GM18526 (cell line): ENCODE results near the gene LSMEM2.
A peak's percentile ranks its signal among the peaks of the same experiment; 100 is the strongest.

Experiments
- POLR2A ChIP-seq: IDR thresholded peaks from 3 replicates; pipeline ENCODE4 v1.6.1; 2011; ENCODE audit not compliant: insufficient read length; ENCODE audit errors: extremely low read depth

The LSMEM2 gene

GRCh38 chr3:50258029-50258680 lies 20.7 kb upstream of the LSMEM2 start:
- no peak for TF ChIP-seq POLR2A

GRCh38 chr3:50258979-50259378 lies 19.9 kb upstream of the LSMEM2 start:
- no peak for TF ChIP-seq POLR2A

- no peak for TF ChIP-seq POLR2A
Observed at GRCh38 chr3:50259432-50260026, 19.4 kb upstream of the LSMEM2 start.

- peak; percentile 20 for TF ChIP-seq POLR2A
Observed at GRCh38 chr3:50260027-50260941, 18.6 kb upstream of the LSMEM2 start.

GRCh38 chr3:50260942-50261441 lies 17.9 kb upstream of the LSMEM2 start:
- TF ChIP-seq POLR2A: no peak

- no peak for TF ChIP-seq POLR2A
Observed at GRCh38 chr3:50261505-50261904, 17.4 kb upstream of the LSMEM2 start.

GRCh38 chr3:50262778-50263177 lies 16.1 kb upstream of the LSMEM2 start:
- TF ChIP-seq POLR2A: no peak

GRCh38 chr3:50263478-50264382 lies 15.2 kb upstream of the LSMEM2 start:
- TF ChIP-seq POLR2A: no peak

- no peak for TF ChIP-seq POLR2A
Observed at GRCh38 chr3:50264383-50264963, 14.4 kb upstream of the LSMEM2 start.

- no peak for TF ChIP-seq POLR2A
Observed at GRCh38 chr3:50264964-50265485, 13.9 kb upstream of the LSMEM2 start.

- TF ChIP-seq POLR2A: no peak
Observed at GRCh38 chr3:50265571-50265970, 13.3 kb upstream of the LSMEM2 start.

- no peak for TF ChIP-seq POLR2A
Observed at GRCh38 chr3:50266017-50266416, 12.9 kb upstream of the LSMEM2 start.

- TF ChIP-seq POLR2A: no peak
Observed at GRCh38 chr3:50266836-50267235, 12.1 kb upstream of the LSMEM2 start.

GRCh38 chr3:50267280-50267913 lies 11.5 kb upstream of the LSMEM2 start:
- no peak for TF ChIP-seq POLR2A

GRCh38 chr3:50268276-50268675 lies 10.6 kb upstream of the LSMEM2 start:
- no peak for TF ChIP-seq POLR2A
